GM12891 (cell line): Measurements from ENCODE around the gene RRAGD.
A peak's percentile ranks its signal among the peaks of the same experiment; 100 is the strongest.

Experiments used
- DNase-seq: peaks from one replicate; pipeline ENCODE4 v3.0.0; 2011; ENCODE audit warnings: low spot score; ENCODE audit not compliant: insufficient read length
- FAIRE-seq: peaks from 2 replicates; lab custom pipeline; 2011; peaks lifted over from hg19 to GRCh38; lab: Jason Lieb, UNC
- PAX5 ChIP-seq: IDR thresholded peaks from 2 replicates; pipeline ENCODE4 v1.6.1; 2011; ENCODE audit warnings: low read length, moderate library complexity, mild to moderate bottlenecking; ENCODE audit not compliant: insufficient read depth, severe bottlenecking
- POLR2A ChIP-seq: IDR thresholded peaks from 2 replicates; pipeline ENCODE4 v1.6.1; 2011; ENCODE audit warnings: low read depth, low read length, control low read depth
- POLR2AphosphoS5 ChIP-seq: IDR thresholded peaks from 2 replicates; pipeline ENCODE4 v1.6.1; 2011; ENCODE audit warnings: low read depth, low read length, control low read depth
- POU2F2 ChIP-seq: IDR thresholded peaks from 2 replicates; pipeline ENCODE4 v1.6.1; 2011; ENCODE audit warnings: low read depth, mild to moderate bottlenecking, control low read depth, low read length, moderate library complexity
- SPI1 ChIP-seq: IDR thresholded peaks from 2 replicates; pipeline ENCODE4 v1.6.1; 2011; ENCODE audit warnings: low read depth, low read length, control low read depth
- TAF1 ChIP-seq: IDR thresholded peaks from 2 replicates; pipeline ENCODE4 v1.6.1; 2011; ENCODE audit warnings: low read depth, low read length, control low read depth

RRAGD gene

GRCh38 chr6:89414215-89414614 lies 2.1 kb upstream of the RRAGD start:
- DNase-seq (no peak), FAIRE-seq (no peak)
- no peak for TF ChIP-seq TAF1
- TF ChIP-seq PAX5 = no peak
- no peak for TF ChIP-seq POU2F2
- no peak for TF ChIP-seq POLR2A
- no peak for TF ChIP-seq POLR2AphosphoS5
- no peak for TF ChIP-seq SPI1

DNA sequence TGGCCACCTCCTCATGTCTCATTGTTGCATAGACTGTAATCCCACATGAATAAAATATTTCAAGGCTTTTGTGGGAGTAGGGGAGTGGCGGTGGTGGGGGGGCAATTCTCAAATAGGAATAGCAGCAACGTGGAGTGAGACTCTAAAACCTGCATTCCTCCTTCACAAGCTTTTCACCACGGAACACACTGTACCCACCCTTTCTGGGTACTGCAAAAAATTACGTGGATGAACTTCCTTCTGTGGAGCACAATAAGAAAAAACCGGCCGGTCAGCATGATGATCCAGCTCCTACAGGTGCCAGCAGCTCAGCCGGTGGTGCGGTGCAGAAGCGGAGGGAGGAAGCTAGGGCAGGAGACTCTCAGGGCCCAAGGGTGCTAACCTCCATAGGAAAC lies 930 bp upstream of the RRAGD start:
- TF ChIP-seq POU2F2 (no peak), SPI1 (no peak), PAX5 (no peak), TAF1 (no peak), POLR2AphosphoS5 (no peak), POLR2A (no peak)
- DNase-seq = no peak
- no peak for FAIRE-seq

GRCh38 chr6:89411145-89412070 lies 665 bp downstream of the RRAGD start:
- DNase-seq (peak; percentile 45), FAIRE-seq (peak; percentile 41)
- no peak for TF ChIP-seq TAF1
- no peak for TF ChIP-seq POLR2AphosphoS5
- no peak for TF ChIP-seq PAX5
- no peak for TF ChIP-seq SPI1
- no peak for TF ChIP-seq POLR2A
- no peak for TF ChIP-seq POU2F2

DNA sequence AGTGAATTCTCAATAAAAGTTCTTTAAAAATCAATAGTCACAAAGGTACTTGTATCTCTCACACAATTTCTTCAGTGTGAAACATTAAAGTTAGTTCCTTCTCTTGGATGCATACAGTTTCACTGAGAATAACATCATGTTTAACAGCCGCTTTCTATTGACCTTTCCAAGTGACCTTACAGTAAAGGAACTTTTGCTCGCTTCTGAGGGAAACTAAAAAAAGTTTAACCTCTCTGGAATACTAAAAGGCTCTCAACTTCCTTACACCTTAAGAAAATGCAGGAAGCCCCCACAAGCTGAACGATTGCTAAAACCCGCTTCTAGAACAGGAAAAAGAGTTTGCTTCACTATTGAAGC lies 1.3 kb downstream of the RRAGD start:
- TF ChIP-seq POU2F2 (no peak), TAF1 (no peak), SPI1 (no peak), POLR2AphosphoS5 (no peak), PAX5 (no peak), POLR2A (no peak)
- FAIRE-seq = peak; percentile 66
- DNase-seq = no peak

- DNase-seq (no peak), FAIRE-seq (peak; percentile 82)
- TF ChIP-seq SPI1 (no peak), TAF1 (no peak), POLR2AphosphoS5 (no peak)
These were observed 1.8 kb downstream of the RRAGD start for GRCh38 chr6:89410231-89410761.

- FAIRE-seq = peak; percentile 59
- no peak for TF ChIP-seq POLR2A
- TF ChIP-seq POLR2AphosphoS5 = no peak
- TF ChIP-seq TAF1 = no peak
- TF ChIP-seq SPI1 = no peak
- no peak for TF ChIP-seq PAX5
- TF ChIP-seq POU2F2 = no peak
- no peak for DNase-seq
These were observed 2.5 kb downstream of the RRAGD start for GRCh38 chr6:89409461-89410035.

GRCh38 chr6:89406141-89406540 lies 5.9 kb downstream of the RRAGD start:
- DNase-seq (no peak), FAIRE-seq (no peak)
- TF ChIP-seq POLR2A (no peak), SPI1 (no peak), POLR2AphosphoS5 (no peak), POU2F2 (no peak), TAF1 (no peak), PAX5 (no peak)

- FAIRE-seq = no peak
- no peak for DNase-seq
- TF ChIP-seq POLR2AphosphoS5 (no peak), POU2F2 (no peak), SPI1 (no peak), POLR2A (no peak), PAX5 (no peak), TAF1 (no peak)
These were observed 7.6 kb downstream of the RRAGD start for GRCh38 chr6:89404512-89404911.

GRCh38 chr6:89402776-89403175 lies 9.3 kb downstream of the RRAGD start:
- no peak for DNase-seq
- TF ChIP-seq SPI1 (no peak), POLR2A (no peak), PAX5 (no peak), POLR2AphosphoS5 (no peak)
- peak; percentile 28 for FAIRE-seq

DNA sequence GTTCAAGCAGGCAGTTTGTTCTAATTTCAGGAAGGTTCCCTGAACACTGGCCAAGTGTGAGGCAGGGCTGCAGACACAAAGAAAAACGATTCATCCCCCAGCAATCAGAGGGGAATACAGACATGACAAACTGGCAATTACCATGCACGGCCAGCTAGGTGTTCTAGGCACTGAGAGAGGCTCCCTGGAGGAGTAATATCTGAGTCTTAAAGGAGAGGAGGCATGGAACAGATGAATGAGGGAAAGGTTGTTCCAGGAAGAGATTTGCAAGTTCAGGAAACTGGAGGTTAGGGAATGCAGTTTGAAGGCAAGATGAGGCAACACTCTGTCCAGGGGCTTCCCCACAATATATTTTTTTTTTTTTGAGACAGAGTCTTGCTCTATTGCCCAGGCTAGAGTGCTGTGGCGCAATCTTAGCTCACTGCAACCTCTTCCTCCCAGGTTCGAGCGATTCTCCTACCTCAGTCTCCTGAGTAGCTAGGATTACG lies 11.1 kb downstream of the RRAGD start:
- DNase-seq = no peak
- peak; percentile 51 for FAIRE-seq
- TF ChIP-seq POLR2A = no peak
- TF ChIP-seq SPI1 = no peak
- no peak for TF ChIP-seq PAX5
- no peak for TF ChIP-seq POU2F2
- no peak for TF ChIP-seq POLR2AphosphoS5
- TF ChIP-seq TAF1 = no peak
